ENCODE results near the gene RASA2. TPM values are rescaled to one million over a fixed set of nuclear protein-coding genes. Genes with fewer than 3 reads are reported as not detected.

The RASA2 gene
- total and polyA plus RNA-seq, 10 of the 15 experiments (the other 5 are each of a cell fraction or from before 2014, with no cell fraction given) = 1.9 to 9.4 (median 7.2) TPM

- RAD21 ChIA-PET (ENCODE audit: unreplicated experiment) = interaction anchor here (0.8 to 8.3 kb wide), 19 partner anchors 9 to 208 kb away, joined by 3 to 85 read pairs (median 11); partner anchors contain the start of genes PXYLP1 and ZBTB38
- H3K27me3 ChIP-seq (replicated peaks in 1 of 2; ENCODE audit: control insufficient read depth in 2 of 2, insufficient read depth in 2 of 2, low read length in 1 of 2) = no peaks in the 10 kb centered on the region
- peaks cover 31% of the 10 kb centered on the region for H3K4me1 ChIP-seq (ENCODE audit: control insufficient read depth, insufficient read depth, low read length)
- in situ Hi-C loops (cut with MboI) = no loop called here
- POLR2A ChIA-PET = interaction anchor here (0.9 to 1.9 kb wide), 8 partner anchors 15 to 128 kb away, joined by 3 to 6 read pairs (median 4); no protein-coding TSS in a partner anchor
- H3K9me3 ChIP-seq (replicated peaks; ENCODE audit: control insufficient read depth, insufficient read depth, low read length) = no peaks in the 10 kb centered on the region
- 83% methylated on average over 3 of the region's 3 CpGs for WGBS (ENCODE audit: insufficient coverage, insufficient replicate concordance, low lambda C conversion rate, missing lambda C conversion rate)
- H3K36me3 ChIP-seq (ENCODE audit: control insufficient read depth in 2 of 2, insufficient read depth in 2 of 2, low read length in 1 of 2) = peaks cover 15 to 42% of the 10 kb centered on the region in 2 experiments
- SMC1A ChIA-PET (ENCODE audit: uncharacterized antibody, unreplicated experiment) = interaction anchor here (1.0 to 12.0 kb wide), 17 partner anchors 8 to 130 kb away, joined by 3 to 209 read pairs (median 26); partner anchors contain the start of gene ZBTB38
- TF ChIP-seq ZNF687 (IDR thresholded peaks at IDR 0.05) = no peak
- TF ChIP-seq BHLHE40 (IDR thresholded peaks at IDR 0.05; ENCODE audit: borderline replicate concordance in 1 of 2, low read depth in 2 of 2, low read length in 1 of 2) = no peak
- intact Hi-C loops (cut with micrococcal nuclease; ENCODE audit: unreplicated experiment) = no loop called here
- CTCF ChIA-PET = interaction anchor here (0.9 to 5.4 kb wide), 19 partner anchors 8 to 134 kb away, joined by 3 to 97 read pairs (median 10); no protein-coding TSS in a partner anchor
- H3K4me3 ChIP-seq = peak overlapping the region; percentile 14; the same call in 1 of the 2 replicates
- H3K79me2 ChIP-seq (ENCODE audit: control insufficient read depth, insufficient read depth, low read length) = peaks cover 47% of the 10 kb centered on the region
- H3K9ac ChIP-seq (ENCODE audit: control insufficient read depth, insufficient read depth, low read length) = no peak overlapping the region
- H4K20me1 ChIP-seq (ENCODE audit: control insufficient read depth, insufficient read depth) = no peaks in the 10 kb centered on the region
- no peak overlapping the region for H2AFZ ChIP-seq (ENCODE audit: control insufficient read depth, low read depth, low read length)
- no TSS peak for BruUV-seq (replicated peaks)
- ATAC-seq (no peak), DNase-seq (ENCODE audit: low read depth, low spot score) (no peak), FAIRE-seq (no peak)
- H3K27ac ChIP-seq (ENCODE audit: control insufficient read depth, insufficient read depth) = peak overlapping the region; percentile 68
- H3K4me2 ChIP-seq (ENCODE audit: control insufficient read depth, insufficient read depth) = peak overlapping the region; percentile 36
Measured at GRCh38 chr3:141439589-141439988, 47.2 kb upstream of the RASA2 start.

Measured in GM12878 (cell line).